GM18858 (cell line): Measurements from ENCODE around the gene LRRC59.
"Not testable (repeated sequence)": the region's sequence is repeated elsewhere in the genome, so short reads cannot be mapped to it uniquely, and the experiment has no call there.

Experiments
- ATAC-seq: cut with Tn5 transposase; IDR thresholded peaks from one replicate; pipeline ENCODE4 v1.9.1; 2021; ENCODE audit not compliant: unreplicated experiment

LRRC59 gene

DNA sequence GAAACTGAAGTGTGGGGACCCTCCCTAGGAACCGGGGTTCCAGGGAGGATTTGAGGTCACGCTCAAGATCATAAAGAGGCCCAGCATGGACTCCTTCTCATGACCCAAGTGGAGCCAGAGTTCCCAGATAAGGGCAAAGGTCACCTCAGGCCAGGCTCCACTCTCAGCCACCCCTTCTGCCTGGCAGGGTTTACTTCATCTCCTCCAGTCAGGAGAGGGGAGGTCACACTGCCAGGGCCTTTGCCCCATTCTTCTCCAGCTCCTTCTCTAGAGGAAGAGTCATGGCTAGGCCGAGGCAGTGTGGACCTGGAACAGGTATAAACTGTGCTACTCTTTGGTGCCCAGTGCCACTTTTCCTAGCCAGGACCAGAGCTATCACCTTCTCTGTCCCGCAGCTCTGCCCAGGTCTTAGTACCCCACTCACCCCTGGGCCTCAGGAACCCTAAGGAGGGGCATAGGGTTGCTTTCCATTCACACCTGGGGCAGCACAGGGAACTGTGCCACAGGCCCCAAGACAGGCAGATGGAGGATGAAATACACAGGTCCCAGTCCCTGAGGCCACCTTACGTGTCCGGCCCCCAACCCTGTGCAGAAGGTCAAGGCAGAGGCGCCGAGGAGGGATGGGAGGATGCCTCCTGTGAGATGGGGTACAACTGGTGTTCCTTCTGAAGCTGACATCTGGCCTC, 27.8 kb upstream of the LRRC59 start:
- ATAC-seq = no peak

- no peak for ATAC-seq
These were observed 27.1 kb upstream of the LRRC59 start for GRCh38 chr17:50424246-50424995.

GRCh38 chr17:50423553-50424159, 26.3 kb upstream of the LRRC59 start:
- no peak for ATAC-seq

- ATAC-seq = no peak
These were observed 25.4 kb upstream of the LRRC59 start for GRCh38 chr17:50422738-50423137.

- no peak for ATAC-seq
These were observed 24.2 kb upstream of the LRRC59 start for GRCh38 chr17:50421308-50422051.

DNA sequence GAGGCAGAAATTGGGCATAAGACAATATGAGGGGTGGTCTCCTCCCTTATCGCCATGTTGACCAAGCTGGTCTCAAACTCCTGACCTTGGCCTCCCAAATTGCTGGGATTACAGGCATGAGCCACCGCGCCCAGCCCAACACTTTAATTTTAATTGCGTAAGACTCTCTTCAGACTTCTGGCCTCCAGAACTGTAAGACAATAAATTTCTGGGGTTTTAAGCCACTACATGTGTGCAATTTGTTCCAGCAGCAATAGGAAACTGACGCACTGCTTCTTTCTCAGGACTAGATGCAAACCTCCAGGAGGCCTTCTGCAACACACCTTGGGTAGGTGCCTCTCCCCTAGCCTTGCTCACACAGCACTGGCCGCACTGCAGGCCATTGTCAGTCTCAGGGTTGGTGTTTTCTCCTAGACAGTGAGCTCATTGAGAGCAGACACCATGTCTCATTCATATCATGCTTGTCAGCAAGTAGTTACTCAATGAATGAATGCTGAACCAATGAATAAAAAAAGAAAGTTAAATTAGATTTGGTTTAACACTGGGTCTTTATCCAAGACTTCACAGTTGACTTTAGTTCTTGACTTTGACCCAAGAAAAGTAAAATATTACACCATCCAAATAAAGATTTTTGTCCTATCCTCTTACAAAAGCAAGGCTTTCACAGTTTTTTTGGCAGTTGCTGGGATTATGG, 23.2 kb upstream of the LRRC59 start:
- no peak for ATAC-seq

GRCh38 chr17:50419577-50419976, 22.3 kb upstream of the LRRC59 start:
- not testable (repeated sequence) for ATAC-seq

- ATAC-seq = no peak
These were observed 17.5 kb upstream of the LRRC59 start for GRCh38 chr17:50414808-50415207.

GRCh38 chr17:50412188-50412732, 14.9 kb upstream of the LRRC59 start:
- no peak for ATAC-seq

DNA sequence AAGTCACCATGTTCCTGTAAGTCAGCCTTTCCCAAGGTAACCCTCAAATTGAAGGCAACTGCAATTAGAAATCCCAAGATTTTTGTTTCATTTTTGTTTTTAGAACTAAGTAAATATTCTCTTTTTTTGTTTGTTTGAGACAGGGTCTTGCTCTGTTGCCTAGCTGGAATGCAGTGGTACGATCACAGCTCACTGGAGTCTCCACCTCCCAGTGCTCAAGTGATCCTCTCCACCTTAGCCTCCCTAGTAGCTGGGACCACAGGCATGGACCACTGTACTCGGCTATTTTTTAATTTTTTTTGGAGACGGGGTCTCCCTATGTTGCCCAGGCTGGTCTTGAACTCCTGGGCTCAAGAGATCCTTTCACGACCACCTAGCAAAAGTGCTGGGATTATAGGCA, 10.6 kb upstream of the LRRC59 start:
- no peak for ATAC-seq

GRCh38 chr17:50406578-50406977, 9.3 kb upstream of the LRRC59 start:
- no peak for ATAC-seq

DNA sequence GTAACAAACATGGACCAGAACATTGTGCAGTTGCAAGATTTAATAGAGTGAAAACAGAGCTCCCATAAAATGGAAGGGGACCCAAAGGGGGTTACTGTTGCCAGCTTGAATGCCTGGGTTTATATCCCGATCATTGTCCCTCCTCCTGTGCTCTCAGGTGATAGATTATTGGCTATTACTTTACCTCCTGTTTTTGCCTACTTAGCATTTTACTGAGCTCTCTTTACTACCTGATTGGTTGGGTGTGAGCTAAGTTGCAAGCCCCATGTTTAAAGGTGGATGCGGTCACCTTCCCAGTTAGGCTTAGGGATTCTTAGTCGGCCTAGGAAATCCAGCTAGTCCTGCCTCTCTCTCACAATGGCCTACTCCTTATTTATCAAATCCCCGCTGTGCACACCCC, 8.0 kb upstream of the LRRC59 start:
- not testable (repeated sequence) for ATAC-seq

DNA sequence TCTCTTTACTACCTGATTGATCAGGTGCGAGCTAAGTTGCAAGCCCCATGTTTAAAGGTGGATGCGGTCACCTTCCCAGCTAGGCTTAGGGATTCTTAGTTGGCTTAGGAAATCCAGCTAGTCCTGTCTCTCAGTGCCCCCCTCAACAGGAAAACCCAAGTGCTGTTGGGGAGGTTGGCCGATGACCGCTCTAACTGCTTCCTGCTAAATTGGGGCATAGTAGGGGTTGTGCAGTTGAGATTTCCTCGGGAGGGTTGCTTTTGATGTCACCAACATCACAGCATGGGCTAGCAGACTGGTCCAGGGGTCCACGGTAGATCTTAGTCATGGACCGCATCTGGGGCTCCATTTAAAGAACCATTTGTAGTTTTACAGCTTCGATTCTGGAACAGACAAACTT, 2.3 kb upstream of the LRRC59 start:
- not testable (repeated sequence) for ATAC-seq

- ATAC-seq = not testable (repeated sequence)
These were observed 1.3 kb upstream of the LRRC59 start for GRCh38 chr17:50398672-50399071.

DNA sequence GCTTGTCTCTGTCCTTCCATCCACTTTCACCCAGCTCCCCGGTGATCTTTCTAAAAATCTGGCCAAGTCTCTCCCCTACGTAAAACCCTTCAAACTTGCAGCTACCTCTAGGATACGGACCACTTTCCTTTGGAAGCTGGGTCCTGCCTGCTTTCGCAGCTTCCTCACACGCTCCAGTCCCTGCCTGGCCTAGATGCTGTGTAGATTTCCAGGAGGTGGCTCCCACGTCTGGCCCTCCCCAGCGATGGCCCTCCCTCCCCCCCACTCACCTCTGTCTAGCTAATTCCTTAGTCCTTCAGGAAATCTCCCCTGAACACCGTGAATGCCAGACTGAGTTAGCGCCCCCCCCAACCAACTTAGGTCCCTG, 579 bp upstream of the LRRC59 start:
- ATAC-seq = no peak

- no peak for ATAC-seq
These were observed 837 bp downstream of the LRRC59 start for GRCh38 chr17:50396261-50397110.

GRCh38 chr17:50394711-50395110, 2.6 kb downstream of the LRRC59 start:
- ATAC-seq = no peak

GRCh38 chr17:50393700-50394099, 3.6 kb downstream of the LRRC59 start:
- ATAC-seq = no peak

- no peak for ATAC-seq
These were observed 4.7 kb downstream of the LRRC59 start for GRCh38 chr17:50392621-50393020.

- no peak for ATAC-seq
These were observed 7.8 kb downstream of the LRRC59 start for GRCh38 chr17:50389534-50389933.
